IMR-90 (cell line): ENCODE measurements around the gene SECISBP2. TPM values are rescaled to one million over a fixed set of nuclear protein-coding genes. Genes with fewer than 3 reads are reported as not detected.

ENCODE experiments used
- ATAC-seq: fragments of 200-7000 bp; cut with Tn5 transposase; 2 replicates; pipeline ENCODE4 v1.9.1; 2020; ENCODE audit warnings: low read depth, mild to moderate bottlenecking, moderate library complexity
- BruUV-seq: library from RNA; stranded (reverse); fragments of 400-500 nt; replicated peaks from 2 replicates; lab custom pipeline; 2021; lab: Mats Ljungman, UMichigan
- CTCF ChIA-PET: fragments of 300-600 bp; formaldehyde crosslinking; extraction: SDS; loops from one replicate; lab custom pipeline; 2021; ENCODE audit warnings: antibody characterized with exemption; lab: Yijun Ruan, JAX
- POLR2A ChIA-PET: fragments of 300-600 bp; sonication (Branson Sonifier 250); formaldehyde crosslinking; loops from one replicate; lab custom pipeline; 2022; ENCODE audit warnings: antibody characterized with exemption; ENCODE audit not compliant: unreplicated experiment; lab: Charles Lee
- DNase-seq: peaks from one replicate; pipeline ENCODE4 v3.0.0; 2013
- H2AFZ ChIP-seq: replicated peaks from 2 replicates; pipeline ENCODE3; 2013; ENCODE audit warnings: low read length, mild to moderate bottlenecking; ENCODE audit not compliant: poor library complexity
- H2AK5ac ChIP-seq: 2 replicates; pipeline ENCODE4 v1.6.1; 2013; ENCODE audit warnings: low read depth, low read length, inconsistent platforms
- H2AK9ac ChIP-seq: replicated peaks from 2 replicates; pipeline ENCODE3; 2013; ENCODE audit warnings: mild to moderate bottlenecking, low read depth, low read length, moderate library complexity; ENCODE audit not compliant: poor library complexity
- H2BK120ac ChIP-seq: 2 replicates; pipeline ENCODE4 v1.6.1; 2013; ENCODE audit warnings: low read depth, low read length, inconsistent platforms
- H2BK15ac ChIP-seq: 3 replicates; pipeline ENCODE4 v1.6.1; 2013; ENCODE audit warnings: low read depth, low read length, inconsistent platforms
- H2BK20ac ChIP-seq: 2 replicates; pipeline ENCODE4 v1.6.1; 2013; ENCODE audit warnings: low read depth, mild to moderate bottlenecking, inconsistent platforms, low read length, moderate library complexity
- H2BK5ac ChIP-seq: 2 replicates; pipeline ENCODE4 v1.6.1; 2013; ENCODE audit warnings: mild to moderate bottlenecking, low read depth, low read length, inconsistent platforms; ENCODE audit not compliant: poor library complexity, severe bottlenecking
- H3K14ac ChIP-seq: replicated peaks from 2 replicates; pipeline ENCODE4 v1.6.1; 2013; ENCODE audit warnings: low read depth, low read length, inconsistent platforms
- H3K18ac ChIP-seq: 2 replicates; pipeline ENCODE4 v1.6.1; 2013; ENCODE audit warnings: low read depth, low read length, control low read depth
- H3K23ac ChIP-seq: 2 replicates; pipeline ENCODE4 v1.6.1; 2013; ENCODE audit warnings: low read depth, low read length, inconsistent platforms
- H3K27ac ChIP-seq: 2 replicates; pipeline ENCODE4 v1.5.1; 2013; ENCODE audit warnings: mild to moderate bottlenecking, control low read depth, low read length; ENCODE audit not compliant: insufficient read depth
- H3K27me3 ChIP-seq: 2 replicates; pipeline ENCODE4 v1.6.1; 2013; ENCODE audit warnings: low read length; ENCODE audit not compliant: control insufficient read depth, insufficient read depth
- H3K36me3 ChIP-seq: 2 replicates; pipeline ENCODE4 v1.6.1; 2013; ENCODE audit warnings: low read length, mixed read lengths; ENCODE audit not compliant: control insufficient read depth, insufficient read depth
- H3K4ac ChIP-seq: 2 replicates; pipeline ENCODE4 v1.6.1; 2013; ENCODE audit warnings: low read depth, low read length, inconsistent platforms
- H3K4me1 ChIP-seq: 2 replicates; pipeline ENCODE4 v1.6.1; 2013; ENCODE audit warnings: low read length, mixed read lengths; ENCODE audit not compliant: control insufficient read depth, insufficient read depth
- H3K4me2 ChIP-seq: 2 replicates; pipeline ENCODE4 v1.6.1; 2013; ENCODE audit warnings: low read depth, mild to moderate bottlenecking, control low read depth, low read length, moderate library complexity
- H3K4me3 ChIP-seq: 2 replicates; pipeline ENCODE4 v1.5.1; 2013; ENCODE audit warnings: low read depth, mild to moderate bottlenecking, control low read depth, low read length, moderate library complexity; ENCODE audit not compliant: insufficient read depth
- H3K56ac ChIP-seq: 2 replicates; pipeline ENCODE4 v1.6.1; 2013; ENCODE audit warnings: low read length, inconsistent platforms; ENCODE audit not compliant: insufficient read depth; ENCODE audit errors: extremely low read depth
- H3K79me1 ChIP-seq, 2 experiments: 2 replicates each; pipeline ENCODE4 v1.6.1; 2013; ENCODE audit warnings: low read length in 2 of 2, inconsistent platforms in 1 of 2, low read depth in 1 of 2
- H3K9ac ChIP-seq: 2 replicates; pipeline ENCODE4 v1.6.1; 2013; ENCODE audit warnings: low read depth, low read length, control low read depth
- H3K9me1 ChIP-seq: 2 replicates; pipeline ENCODE4 v1.6.1; 2013; ENCODE audit warnings: low read length, inconsistent platforms; ENCODE audit not compliant: insufficient read depth
- H3K9me3 ChIP-seq: 2 replicates; pipeline ENCODE4 v1.6.1; 2013; ENCODE audit warnings: low read length; ENCODE audit not compliant: control insufficient read depth, insufficient read depth
- H4K20me1 ChIP-seq: 2 replicates; pipeline ENCODE4 v1.6.1; 2013; ENCODE audit warnings: low read length, inconsistent platforms; ENCODE audit not compliant: insufficient read depth
- H4K5ac ChIP-seq: 2 replicates; pipeline ENCODE4 v1.6.1; 2013; ENCODE audit warnings: mild to moderate bottlenecking, low read depth, low read length, control low read depth
- H4K8ac ChIP-seq, 2 experiments: 2 replicates each; pipeline ENCODE4 v1.6.1; 2013; ENCODE audit warnings: low read depth in 2 of 2, low read length in 2 of 2, control low read depth in 1 of 2, inconsistent platforms in 1 of 2
- H4K91ac ChIP-seq: 2 replicates; pipeline ENCODE4 v1.6.1; 2013; ENCODE audit warnings: low read depth, low read length, inconsistent platforms; ENCODE audit not compliant: insufficient read depth
- BHLHE40 ChIP-seq: fragments of 150-350 bp; IDR thresholded peaks from 2 replicates; pipeline ENCODE4 v1.6.1; 2016; ENCODE audit warnings: mild to moderate bottlenecking, low read depth, low read length
- CEBPB ChIP-seq: IDR thresholded peaks from 2 replicates; pipeline ENCODE4 v1.6.1; 2012; ENCODE audit warnings: low read depth, low read length, improper control_type of control experiment
- CHD1 ChIP-seq: IDR thresholded peaks from 2 replicates; pipeline ENCODE4 v1.6.1; 2012; ENCODE audit warnings: low read depth, low read length, improper control_type of control experiment
- ELK1 ChIP-seq: fragments of 150-350 bp; IDR thresholded peaks from 2 replicates; pipeline ENCODE4 v1.6.1; 2016; ENCODE audit warnings: low read depth, mild to moderate bottlenecking, low read length, moderate library complexity, borderline replicate concordance
- FOS ChIP-seq: fragments of 150-350 bp; IDR thresholded peaks from 2 replicates; pipeline ENCODE4 v1.6.1; 2016; ENCODE audit warnings: low read depth, low read length
- MAFK ChIP-seq: IDR thresholded peaks from 2 replicates; pipeline ENCODE4 v1.6.1; 2012; ENCODE audit warnings: low read depth, low read length, improper control_type of control experiment
- MAZ ChIP-seq: IDR thresholded peaks from 2 replicates; pipeline ENCODE4 v1.6.1; 2012; ENCODE audit warnings: low read depth, mild to moderate bottlenecking, low read length, improper control_type of control experiment, moderate library complexity, borderline replicate concordance
- MXI1 ChIP-seq: IDR thresholded peaks from 2 replicates; pipeline ENCODE4 v1.6.1; 2012; ENCODE audit warnings: low read depth, mild to moderate bottlenecking, low read length, moderate library complexity, borderline replicate concordance
- NFE2L2 ChIP-seq: fragments of 150-350 bp; IDR thresholded peaks from 2 replicates; pipeline ENCODE4 v1.6.1; 2016; ENCODE audit warnings: low read depth, mild to moderate bottlenecking, low read length
- POLR2A ChIP-seq: IDR thresholded peaks from 2 replicates; pipeline ENCODE4 v1.6.1; 2012; ENCODE audit warnings: mild to moderate bottlenecking, low read depth, low read length
- RAD21 ChIP-seq: IDR thresholded peaks from 2 replicates; pipeline ENCODE4 v1.6.1; 2012; ENCODE audit warnings: low read length, improper control_type of control experiment
- RCOR1 ChIP-seq: IDR thresholded peaks from 2 replicates; pipeline ENCODE4 v1.6.1; 2012; ENCODE audit warnings: mild to moderate bottlenecking, low read length, improper control_type of control experiment; ENCODE audit not compliant: insufficient replicate concordance
- RFX5 ChIP-seq: IDR thresholded peaks from 2 replicates; pipeline ENCODE4 v1.8.0; 2012; ENCODE audit warnings: low read depth, mild to moderate bottlenecking, low read length, moderate library complexity
- SMC3 ChIP-seq: fragments of 150-350 bp; IDR thresholded peaks from 2 replicates; pipeline ENCODE4 v1.6.1; 2016; ENCODE audit warnings: low read depth, mild to moderate bottlenecking, antibody characterized with exemption, low read length, moderate library complexity
- USF2 ChIP-seq: fragments of 150-350 bp; IDR thresholded peaks from 2 replicates; pipeline ENCODE4 v1.6.1; 2017; ENCODE audit warnings: mild to moderate bottlenecking, antibody characterized with exemption, low read length, low read depth
- WGBS, 2 experiments: methylation state at CpG; one replicate each; pipeline versions ENCODE4 v1.1.5 to v1.1.7; 2013; ENCODE audit warnings: missing lambda C conversion rate in 2 of 2; ENCODE audit not compliant: insufficient read length in 1 of 2; ENCODE audit errors: extremely low coverage in 2 of 2; 5-methylcytosine and 5-hydroxymethylcytosine counted together
- dilution Hi-C: fragments of 300-500 bp; cut with HindIII; formaldehyde crosslinking; loops from one replicate; pipeline ENCODE4 v1.14.3; 2018; ENCODE audit warnings: low sequenced_read_pairs; ENCODE audit not compliant: unreplicated experiment
- in situ Hi-C: fragments of 300-500 bp; cut with MboI; formaldehyde crosslinking; loops from 3 replicates; pipeline ENCODE4 v1.14.3; 2019; ENCODE audit warnings: low sequenced_read_pairs, inconsistent platforms, mixed read lengths
- intact Hi-C: fragments of 100-400 bp; cut with micrococcal nuclease; formaldehyde crosslinking; loops from 2 replicates; pipeline ENCODE4 v1.10.0; 2022
- polyA plus RNA-seq, 3 experiments: library from polyadenylated mRNA; depleted of rRNA; stranded (reverse); fragments of >200 nt; gene quantifications; 2 replicates each; pipeline ENCODE4 v1.2.3, GENCODE V29; 2012; ENCODE audit warnings: low replicate concordance in 1 of 3
- total RNA-seq: library from RNA; depleted of rRNA; stranded (reverse); fragments of >200 nt; gene quantifications from 2 replicates; pipeline ENCODE4 v1.2.3, GENCODE V29; 2012
- TF ChIP-seq, protein P1 (sequence below): conservative IDR thresholded peaks from 2 replicates; pipeline ENCODE4 v1.5.1; 2012; ENCODE audit warnings: mild to moderate bottlenecking, low read depth, low read length, improper control_type of control experiment

SECISBP2 gene
- total and polyA plus RNA-seq, 2 of the 4 experiments (the other 2 are of a cell fraction) = 16.4 to 18.8 TPM

GRCh38 chr9:89356782-89357181 is 38.5 kb downstream of the SECISBP2 start:
- Histone ChIP-seq H3K4ac (no peak overlapping the region), H3K14ac (no peak overlapping the region), H2BK120ac (no peak overlapping the region), H4K91ac (no peak overlapping the region), H2AK5ac (no peak overlapping the region), H2AK9ac (no peak overlapping the region), H3K27me3 (no peaks in the 10 kb centered on the region), H4K20me1 (no peaks in the 10 kb centered on the region; the same call in 1 of the 2 replicates), H3K56ac (no peak overlapping the region), H3K4me2 (no peak overlapping the region), H3K4me1 (no peaks in the 10 kb centered on the region; the same call in 1 of the 2 replicates), H3K36me3 (peaks cover 61% of the 10 kb centered on the region), H3K27ac (no peak overlapping the region), H3K18ac (no peak overlapping the region), H2BK15ac (no peak overlapping the region), H3K9me1 (peaks cover 3% of the 10 kb centered on the region; the same call in 1 of the 2 replicates), H4K8ac (no peak overlapping the region), H3K4me3 (no peak overlapping the region), H3K23ac (no peak overlapping the region), H3K9me3 (no peaks in the 10 kb centered on the region), H3K9ac (no peak overlapping the region), H2BK5ac (no peak overlapping the region), H3K79me1 (peaks cover 4 to 20% of the 10 kb centered on the region in 2 experiments; a peak in 3 of 4 replicates), H4K5ac (no peak overlapping the region), H2BK20ac (no peak overlapping the region), H2AFZ (no peak overlapping the region)
- ChIA-PET POLR2A (no interaction called here), CTCF (no interaction called here)
- TF ChIP-seq, protein P1, sequence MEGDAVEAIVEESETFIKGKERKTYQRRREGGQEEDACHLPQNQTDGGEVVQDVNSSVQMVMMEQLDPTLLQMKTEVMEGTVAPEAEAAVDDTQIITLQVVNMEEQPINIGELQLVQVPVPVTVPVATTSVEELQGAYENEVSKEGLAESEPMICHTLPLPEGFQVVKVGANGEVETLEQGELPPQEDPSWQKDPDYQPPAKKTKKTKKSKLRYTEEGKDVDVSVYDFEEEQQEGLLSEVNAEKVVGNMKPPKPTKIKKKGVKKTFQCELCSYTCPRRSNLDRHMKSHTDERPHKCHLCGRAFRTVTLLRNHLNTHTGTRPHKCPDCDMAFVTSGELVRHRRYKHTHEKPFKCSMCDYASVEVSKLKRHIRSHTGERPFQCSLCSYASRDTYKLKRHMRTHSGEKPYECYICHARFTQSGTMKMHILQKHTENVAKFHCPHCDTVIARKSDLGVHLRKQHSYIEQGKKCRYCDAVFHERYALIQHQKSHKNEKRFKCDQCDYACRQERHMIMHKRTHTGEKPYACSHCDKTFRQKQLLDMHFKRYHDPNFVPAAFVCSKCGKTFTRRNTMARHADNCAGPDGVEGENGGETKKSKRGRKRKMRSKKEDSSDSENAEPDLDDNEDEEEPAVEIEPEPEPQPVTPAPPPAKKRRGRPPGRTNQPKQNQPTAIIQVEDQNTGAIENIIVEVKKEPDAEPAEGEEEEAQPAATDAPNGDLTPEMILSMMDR = no peak
- TF ChIP-seq RFX5 (no peak), RCOR1 (no peak), MAZ (no peak), POLR2A (no peak), BHLHE40 (no peak), ELK1 (no peak), NFE2L2 (no peak), CHD1 (no peak), FOS (no peak), MXI1 (no peak), RAD21 (no peak), MAFK (no peak), USF2 (no peak), SMC3 (no peak), CEBPB (no peak)
- ATAC-seq (no peak), DNase-seq (no peak)
- intact Hi-C loops = no loop called here
- WGBS, 2 experiments = no CpG with 5 or more reads among the region's 2 CpGs
- in situ Hi-C loops = no loop called here
- dilution Hi-C loops = no loop called here
- BruUV-seq = no TSS peak
